ENCODE results near the gene YY1AP1. TPM values are rescaled to one million over a fixed set of nuclear protein-coding genes. Genes with fewer than 3 reads are reported as not detected.
A peak's percentile ranks its signal among the peaks of the same experiment; 100 is the strongest.
"Not testable (repeated sequence)": the region's sequence is repeated elsewhere in the genome, so short reads cannot be mapped to it uniquely, and the experiment has no call there.

The YY1AP1 gene, protein sequence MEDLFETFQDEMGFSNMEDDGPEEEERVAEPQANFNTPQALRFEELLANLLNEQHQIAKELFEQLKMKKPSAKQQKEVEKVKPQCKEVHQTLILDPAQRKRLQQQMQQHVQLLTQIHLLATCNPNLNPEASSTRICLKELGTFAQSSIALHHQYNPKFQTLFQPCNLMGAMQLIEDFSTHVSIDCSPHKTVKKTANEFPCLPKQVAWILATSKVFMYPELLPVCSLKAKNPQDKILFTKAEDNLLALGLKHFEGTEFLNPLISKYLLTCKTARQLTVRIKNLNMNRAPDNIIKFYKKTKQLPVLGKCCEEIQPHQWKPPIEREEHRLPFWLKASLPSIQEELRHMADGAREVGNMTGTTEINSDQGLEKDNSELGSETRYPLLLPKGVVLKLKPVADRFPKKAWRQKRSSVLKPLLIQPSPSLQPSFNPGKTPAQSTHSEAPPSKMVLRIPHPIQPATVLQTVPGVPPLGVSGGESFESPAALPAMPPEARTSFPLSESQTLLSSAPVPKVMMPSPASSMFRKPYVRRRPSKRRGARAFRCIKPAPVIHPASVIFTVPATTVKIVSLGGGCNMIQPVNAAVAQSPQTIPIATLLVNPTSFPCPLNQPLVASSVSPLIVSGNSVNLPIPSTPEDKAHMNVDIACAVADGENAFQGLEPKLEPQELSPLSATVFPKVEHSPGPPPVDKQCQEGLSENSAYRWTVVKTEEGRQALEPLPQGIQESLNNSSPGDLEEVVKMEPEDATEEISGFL
- total RNA-seq: 10 to 100 TPM; 68.9 to 81.9 TPM

DNA sequence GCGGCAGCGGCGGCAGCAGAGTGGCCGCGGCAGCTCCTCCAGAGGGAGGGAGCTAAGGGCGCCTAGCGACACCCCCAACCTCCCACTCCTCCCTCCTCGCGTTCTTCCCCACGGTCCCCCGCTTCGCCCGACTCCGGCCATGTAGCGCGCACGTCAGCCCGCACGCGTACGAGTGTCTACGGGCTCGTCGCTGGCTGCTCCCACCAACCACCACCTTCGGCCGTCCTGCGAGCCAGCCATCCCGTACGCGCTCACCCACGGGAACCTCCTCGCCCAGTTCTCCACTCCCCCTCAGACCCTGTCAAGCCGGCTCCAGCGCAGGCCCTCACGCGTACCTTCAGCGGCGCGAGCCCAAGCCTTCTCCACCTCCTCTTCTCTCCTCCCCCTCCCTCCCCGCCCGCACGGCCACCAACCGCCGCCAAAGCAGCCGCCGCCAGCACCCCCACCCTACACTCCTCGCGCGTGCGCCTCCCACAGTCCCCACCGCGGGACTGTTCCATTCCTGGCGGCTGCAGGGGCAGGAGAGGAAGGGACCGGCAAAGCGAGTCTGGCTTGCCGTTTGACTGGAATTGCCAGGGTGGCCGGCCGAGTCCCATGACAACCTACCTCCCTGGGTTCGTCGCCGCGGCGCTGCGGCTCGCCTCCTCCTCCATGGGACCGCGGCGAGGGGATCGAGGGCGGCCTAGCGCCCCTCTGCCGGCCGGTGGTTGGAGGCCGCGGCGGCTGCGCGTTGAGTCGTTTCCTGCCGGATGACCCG is at the start of gene YY1AP1:
YY1AP1 (minus strand) TSS at position 451 of the 757 bp plus-strand sequence. CDS start 8,338 bp downstream, outside the sequence.
- Mint-ChIP-seq H3K4me3 (peak within 1 kb of the TSS; percentile 97), H3K27ac (peak within 1 kb of the TSS; percentile 99), H3K36me3 (ENCODE audit: low read depth) (peaks cover 22% of the 10 kb centered on the region), H3K9me3 (no peaks in the 10 kb centered on the region), H3K27me3 (no peaks in the 10 kb centered on the region), H3K4me1 (peaks cover 30% of the 10 kb centered on the region)
- POLR2A ChIA-PET: interaction anchor here (0.6 kb wide), 1 partner anchor 26 kb away, joined by 6 read pairs; no protein-coding TSS in a partner anchor
- CTCF ChIA-PET: interaction anchor here (0.6 kb wide), 1 partner anchor 37 kb away, joined by 5 read pairs; no protein-coding TSS in a partner anchor
- peak; percentile 92 for DNase-seq

DNA sequence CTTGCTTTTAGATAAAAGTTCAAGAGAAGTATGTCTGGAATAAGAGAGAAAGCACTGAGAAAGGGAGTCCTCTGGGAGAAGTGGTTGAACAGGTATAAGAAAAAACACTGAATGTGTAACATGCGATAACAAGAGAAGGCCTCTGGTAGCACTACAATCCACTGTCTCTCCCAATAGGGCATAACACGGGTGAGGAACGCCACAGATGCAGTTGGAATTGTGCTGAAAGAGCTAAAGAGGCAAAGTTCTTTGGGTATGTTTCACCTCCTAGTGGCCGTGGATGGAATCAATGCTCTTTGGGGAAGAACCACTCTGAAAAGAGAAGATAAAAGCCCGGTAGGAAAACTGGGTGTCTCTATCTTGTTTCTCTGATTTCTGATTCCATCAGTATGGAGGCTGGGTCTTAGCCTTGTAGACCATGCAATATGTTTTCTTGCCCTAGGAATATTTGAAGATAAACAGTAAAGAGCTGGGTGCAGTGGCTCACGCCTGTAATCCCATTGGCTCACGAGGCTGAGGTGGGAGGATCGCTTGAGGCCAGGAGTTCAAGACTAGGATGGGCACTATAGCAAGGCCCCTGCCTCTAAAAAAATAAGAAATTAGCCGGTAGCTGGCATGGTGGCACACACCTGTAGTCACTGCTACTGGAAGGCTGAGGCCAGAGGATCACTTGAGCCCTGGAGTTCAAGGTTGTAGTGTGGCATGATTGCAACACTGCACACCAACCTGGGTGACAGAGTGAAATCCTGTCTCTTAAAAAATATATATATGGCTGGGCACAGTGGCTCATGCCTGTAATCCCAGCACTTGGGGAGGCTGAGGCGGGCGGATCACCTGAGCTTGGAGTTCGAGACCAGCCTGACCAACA is 40.7 kb upstream of the YY1AP1 start:
- ChIA-PET POLR2A (no interaction called here), CTCF (interaction anchor here (0.6 to 1.3 kb wide), 8 partner anchors 9 to 563 kb away, joined by 3 to 5 read pairs (median 3); no protein-coding TSS in a partner anchor)
- Mint-ChIP-seq H3K4me3 (no peak overlapping the region), H3K27me3 (no peaks in the 10 kb centered on the region), H3K27ac (peak overlapping the region; percentile 34), H3K36me3 (ENCODE audit: low read depth) (peaks cover 21% of the 10 kb centered on the region), H3K9me3 (no peaks in the 10 kb centered on the region), H3K4me1 (no peaks in the 10 kb centered on the region)
- DNase-seq: peak; percentile 54

DNA sequence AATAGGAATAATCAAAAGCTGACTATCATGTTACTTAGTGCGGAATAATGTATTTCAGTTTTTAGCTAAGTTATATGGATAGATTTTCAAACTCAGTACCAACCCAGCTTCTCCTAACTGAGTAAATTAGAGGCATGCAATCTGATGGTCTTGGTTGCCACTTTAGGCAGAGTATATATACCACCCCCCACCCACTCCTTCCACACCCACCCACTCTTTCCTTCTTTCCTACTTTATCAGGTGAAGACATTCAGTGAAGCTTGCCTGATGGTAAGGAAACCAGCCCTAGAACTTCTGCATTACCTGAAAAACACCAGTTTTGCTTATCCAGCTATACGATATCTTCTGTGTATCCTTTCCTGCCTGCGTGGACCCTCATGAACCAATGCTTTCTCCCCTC is 36.6 kb upstream of the YY1AP1 start:
- H3K4me3 Mint-ChIP-seq: no peak overlapping the region
- POLR2A ChIA-PET: no interaction called here
- H3K36me3 Mint-ChIP-seq (ENCODE audit: low read depth): peaks cover 12% of the 10 kb centered on the region
- no peaks in the 10 kb centered on the region for H3K9me3 Mint-ChIP-seq
- DNase-seq: no peak
- CTCF ChIA-PET: interaction anchor here (0.6 to 1.8 kb wide), 4 partner anchors 9 to 16 kb away, joined by 3 to 5 read pairs (median 4); no protein-coding TSS in a partner anchor
- no peaks in the 10 kb centered on the region for H3K27me3 Mint-ChIP-seq
- no peaks in the 10 kb centered on the region for H3K4me1 Mint-ChIP-seq
- H3K27ac Mint-ChIP-seq: no peak overlapping the region

DNA sequence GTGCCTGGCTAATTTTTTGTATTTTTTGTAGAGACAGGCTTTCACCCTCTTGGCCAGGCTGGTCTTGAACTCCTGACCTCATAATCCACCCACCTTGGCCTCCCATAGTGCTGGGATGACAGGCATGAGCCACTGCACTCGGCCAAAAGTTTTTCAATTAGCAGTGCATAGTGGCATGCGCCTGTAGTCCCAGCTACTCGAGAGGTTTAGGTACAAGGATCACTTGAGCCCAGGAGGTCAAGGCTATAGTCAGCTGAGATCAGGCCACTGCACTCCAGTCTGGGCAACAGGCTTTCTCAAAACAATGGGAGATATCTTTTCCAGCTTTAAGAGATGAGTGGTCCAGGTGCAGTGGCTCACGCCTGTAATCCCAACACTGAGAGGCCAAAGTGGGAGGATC is 31.1 kb upstream of the YY1AP1 start:
- CTCF ChIA-PET: no interaction called here
- Mint-ChIP-seq H3K27ac (no peak overlapping the region), H3K27me3 (no peaks in the 10 kb centered on the region), H3K9me3 (peaks cover 2% of the 10 kb centered on the region), H3K36me3 (ENCODE audit: low read depth) (peaks cover 25% of the 10 kb centered on the region), H3K4me3 (no peak overlapping the region), H3K4me1 (peaks cover 19% of the 10 kb centered on the region)
- POLR2A ChIA-PET: no interaction called here
- no peak for DNase-seq

DNA sequence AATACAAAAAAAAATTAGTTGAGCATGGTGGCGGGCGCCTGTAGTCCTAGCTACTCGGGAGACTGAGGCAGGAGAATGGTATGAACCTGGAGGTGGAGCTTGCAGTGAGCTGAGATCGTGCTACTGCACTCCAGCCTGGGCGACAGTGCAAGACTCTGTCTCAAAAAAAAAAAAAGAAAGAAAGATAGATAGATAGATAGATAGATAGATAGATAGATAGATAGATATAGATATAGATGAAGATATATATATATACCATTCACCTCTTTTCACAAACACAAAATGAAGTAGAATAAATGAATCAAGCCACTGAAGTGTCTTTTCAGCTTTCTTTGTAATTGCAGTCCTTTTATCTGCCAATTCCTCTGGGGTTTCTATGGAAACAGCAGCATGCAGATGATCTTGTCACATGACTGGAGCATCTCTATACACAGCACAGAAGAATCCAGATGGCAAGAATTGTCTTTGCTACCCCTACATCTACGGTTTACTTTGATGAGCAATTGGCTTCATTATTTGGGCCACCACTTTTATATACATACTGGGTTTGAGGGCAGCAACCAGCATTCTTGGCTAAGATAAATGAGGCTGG is 30.0 kb upstream of the YY1AP1 start:
- POLR2A ChIA-PET, DNase-seq, H3K27me3 Mint-ChIP-seq, H3K4me3 Mint-ChIP-seq, H3K27ac Mint-ChIP-seq, H3K9me3 Mint-ChIP-seq: not testable (repeated sequence)
- Mint-ChIP-seq H3K4me1 (peaks cover 22% of the 10 kb centered on the region), H3K36me3 (ENCODE audit: low read depth) (peaks cover 28% of the 10 kb centered on the region)
- CTCF ChIA-PET: interaction anchor here (0.6 to 1.6 kb wide), 3 partner anchors 10 to 292 kb away, joined by 3 to 4 read pairs (median 4); no protein-coding TSS in a partner anchor

DNA sequence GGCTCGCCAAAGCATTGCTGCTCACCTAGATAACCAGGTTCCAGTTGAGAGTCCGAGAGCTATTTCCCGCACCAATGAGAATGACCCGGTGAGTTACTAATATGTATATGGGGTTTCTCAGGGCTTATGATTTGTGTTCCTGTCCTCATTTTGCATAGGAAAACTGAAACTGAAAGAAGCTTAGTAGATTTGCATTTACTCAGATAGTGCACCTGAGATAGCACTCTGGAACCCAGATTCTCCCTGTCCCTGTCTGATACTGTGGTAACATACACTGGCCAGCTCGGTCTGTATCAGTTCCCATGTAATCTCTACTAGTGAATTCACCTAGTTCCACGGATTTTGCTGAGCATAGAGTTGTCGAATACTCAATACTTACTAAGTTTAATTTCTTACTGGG is 28.5 kb upstream of the YY1AP1 start:
- no peak for DNase-seq
- POLR2A ChIA-PET: no interaction called here

DNA sequence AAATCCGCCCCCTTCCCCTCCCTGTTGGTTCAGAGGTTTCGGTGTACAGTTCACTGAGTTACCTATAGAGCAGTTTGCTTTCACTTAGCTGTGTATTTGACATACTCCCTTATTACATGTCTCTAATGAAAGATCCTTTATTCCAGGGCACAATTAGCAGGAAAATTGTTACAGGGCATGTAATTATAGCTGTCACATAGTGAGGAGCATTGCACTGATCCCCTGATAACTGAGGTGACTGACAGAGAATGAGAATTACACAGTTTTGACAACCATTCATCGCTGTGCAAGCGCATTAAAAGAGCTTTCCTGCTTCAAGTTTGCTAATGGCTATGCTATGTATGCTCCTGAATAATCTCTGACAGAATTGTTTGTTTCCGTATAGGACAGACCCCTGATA is 27.2 kb upstream of the YY1AP1 start:
- no peaks in the 10 kb centered on the region for H3K27me3 Mint-ChIP-seq
- H3K4me1 Mint-ChIP-seq: peaks cover 25% of the 10 kb centered on the region
- H3K4me3 Mint-ChIP-seq: no peak overlapping the region
- ChIA-PET CTCF (interaction anchor here (0.7 to 1.6 kb wide), 4 partner anchors 9 to 464 kb away, joined by 3 to 5 read pairs (median 3); no protein-coding TSS in a partner anchor), POLR2A (no interaction called here)
- peaks cover 2% of the 10 kb centered on the region for H3K9me3 Mint-ChIP-seq
- no peak overlapping the region for H3K27ac Mint-ChIP-seq
- peaks cover 37% of the 10 kb centered on the region for H3K36me3 Mint-ChIP-seq (ENCODE audit: low read depth)
- no peak for DNase-seq

More for the DNA sequence above, 28.5 kb upstream of the YY1AP1 start:
- Mint-ChIP-seq H3K9me3 (peaks cover 2% of the 10 kb centered on the region), H3K27me3 (no peaks in the 10 kb centered on the region), H3K4me3 (no peak overlapping the region), H3K4me1 (peaks cover 25% of the 10 kb centered on the region), H3K36me3 (ENCODE audit: low read depth) (peaks cover 36% of the 10 kb centered on the region), H3K27ac (peak overlapping the region; percentile 73)
- CTCF ChIA-PET: interaction anchor here (0.7 to 1.6 kb wide), 4 partner anchors 8 to 349 kb away, joined by 3 to 6 read pairs (median 4); no protein-coding TSS in a partner anchor

DNA sequence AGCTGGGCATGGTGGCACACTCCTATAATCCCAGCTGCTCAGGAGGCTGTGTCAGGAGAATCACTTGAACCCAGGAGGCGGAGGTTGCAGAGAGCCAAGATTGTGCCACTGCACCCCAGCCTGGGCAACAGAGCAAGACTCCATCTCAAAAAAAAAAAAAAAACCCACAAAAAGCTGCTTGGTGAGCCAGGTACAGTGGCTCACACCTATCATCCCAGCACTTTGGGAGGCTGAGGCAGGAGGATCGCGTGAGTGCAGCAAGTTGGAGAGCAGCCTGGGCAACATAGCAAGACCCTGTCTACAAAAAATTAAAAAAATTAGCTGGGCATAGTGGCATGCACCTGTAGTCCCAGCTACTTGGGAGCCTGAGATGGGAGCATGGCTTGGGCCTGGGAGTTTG is 26.5 kb upstream of the YY1AP1 start:
- H3K9me3 Mint-ChIP-seq, H3K4me3 Mint-ChIP-seq, DNase-seq, H3K27ac Mint-ChIP-seq, H3K27me3 Mint-ChIP-seq, POLR2A ChIA-PET: not testable (repeated sequence)
- peaks cover 34% of the 10 kb centered on the region for H3K36me3 Mint-ChIP-seq (ENCODE audit: low read depth)
- peaks cover 25% of the 10 kb centered on the region for H3K4me1 Mint-ChIP-seq
- CTCF ChIA-PET: interaction anchor here (1.1 to 1.3 kb wide), 3 partner anchors 8 to 463 kb away, joined by 3 read pairs; no protein-coding TSS in a partner anchor

DNA sequence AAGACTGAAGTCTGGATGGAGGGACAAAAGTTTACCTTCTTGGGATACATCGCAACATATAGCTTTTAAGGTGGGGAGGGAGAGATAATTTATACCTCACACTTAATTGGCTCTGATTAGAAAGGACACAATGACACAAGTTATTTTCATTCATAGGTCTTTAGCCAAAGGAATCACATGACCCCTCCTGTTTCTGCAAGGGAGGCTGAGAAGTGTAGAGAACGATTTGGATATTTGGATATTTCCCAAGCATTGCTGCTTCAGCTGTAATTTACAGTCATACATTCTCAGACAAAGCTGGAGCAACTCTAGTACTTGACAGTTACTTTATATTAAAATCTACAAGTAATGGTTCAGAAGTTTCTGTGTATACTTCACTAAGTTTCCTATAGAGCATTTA is 24.5 kb upstream of the YY1AP1 start:
- peaks cover 25% of the 10 kb centered on the region for H3K4me1 Mint-ChIP-seq
- CTCF ChIA-PET: interaction anchor here (0.6 to 0.8 kb wide), 2 partner anchors 23 to 434 kb away, joined by 3 read pairs; no protein-coding TSS in a partner anchor
- H3K27ac Mint-ChIP-seq: no peak overlapping the region
- POLR2A ChIA-PET: no interaction called here
- H3K27me3 Mint-ChIP-seq: no peaks in the 10 kb centered on the region
- peaks cover 2% of the 10 kb centered on the region for H3K9me3 Mint-ChIP-seq
- no peak overlapping the region for H3K4me3 Mint-ChIP-seq
- DNase-seq: no peak
- H3K36me3 Mint-ChIP-seq (ENCODE audit: low read depth): peaks cover 31% of the 10 kb centered on the region

DNA sequence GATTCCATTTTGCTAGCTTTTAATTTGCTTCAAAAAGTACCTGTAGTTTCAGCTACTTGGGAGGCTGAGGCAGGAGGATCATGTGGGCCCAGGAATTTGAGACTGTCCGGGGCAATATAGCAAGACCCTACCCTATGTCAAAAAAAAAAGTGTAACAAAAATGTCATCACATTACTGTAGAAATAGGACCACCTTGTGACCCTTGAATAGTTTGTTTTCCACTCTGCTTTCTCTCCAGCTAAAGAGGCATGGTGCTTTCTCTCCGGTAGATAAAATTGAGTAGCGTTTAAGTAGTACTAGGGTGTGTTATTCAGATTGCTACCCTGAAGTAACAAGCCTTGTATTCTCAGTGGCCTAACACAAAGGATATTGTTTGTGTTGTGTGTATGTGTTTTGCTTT is 24.1 kb upstream of the YY1AP1 start:
- H3K27ac Mint-ChIP-seq, H3K9me3 Mint-ChIP-seq, DNase-seq, H3K27me3 Mint-ChIP-seq, POLR2A ChIA-PET, H3K4me3 Mint-ChIP-seq: not testable (repeated sequence)
- H3K36me3 Mint-ChIP-seq (ENCODE audit: low read depth): peaks cover 31% of the 10 kb centered on the region
- CTCF ChIA-PET: interaction anchor here (0.6 to 0.8 kb wide), 2 partner anchors 22 to 433 kb away, joined by 3 read pairs; no protein-coding TSS in a partner anchor
- H3K4me1 Mint-ChIP-seq: peaks cover 26% of the 10 kb centered on the region

DNA sequence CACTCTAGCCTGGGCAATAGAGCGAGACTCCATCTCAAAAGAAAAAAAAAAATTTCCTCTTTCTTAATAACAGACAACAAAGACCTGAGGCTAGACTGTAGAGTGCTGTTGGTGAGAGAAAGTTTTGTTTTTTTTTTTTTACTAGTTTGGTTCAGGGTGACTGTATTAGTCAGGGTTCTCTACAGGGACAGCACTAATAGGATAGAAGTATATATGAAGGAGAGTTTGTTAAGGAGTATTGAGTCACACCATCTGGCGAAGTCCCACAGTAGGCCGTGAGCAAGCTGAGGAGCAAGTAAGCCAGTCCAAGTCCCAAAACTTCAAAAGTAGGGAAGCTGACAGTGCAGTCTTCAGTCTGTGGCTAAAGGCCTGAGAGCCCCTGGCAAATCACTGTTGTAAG is 22.9 kb upstream of the YY1AP1 start:
- Mint-ChIP-seq H3K4me1 (peaks cover 20% of the 10 kb centered on the region), H3K36me3 (ENCODE audit: low read depth) (peaks cover 32% of the 10 kb centered on the region)
- DNase-seq, H3K27me3 Mint-ChIP-seq, H3K27ac Mint-ChIP-seq, H3K9me3 Mint-ChIP-seq, H3K4me3 Mint-ChIP-seq, POLR2A ChIA-PET: not testable (repeated sequence)
- CTCF ChIA-PET: interaction anchor here (0.6 kb wide), 1 partner anchor 1203 kb away, joined by 4 read pairs; no protein-coding TSS in a partner anchor

Data from activated CD4-positive, alpha-beta T cell treated with anti-CD3 and anti-CD28 coated beads, Interleukin-2, amount 10 ng/mL, durations not matched to agents 7 days and 5 days (primary cell).